Vagina (tissue), 2 donors: ENCODE data around the gene PODXL2. TPM values are rescaled to one million over a fixed set of nuclear protein-coding genes. Genes with fewer than 3 reads are reported as not detected.

Experiments used
- DNase-seq, 2 donors: peaks; one replicate each; pipeline ENCODE4 v3.0.0-alpha.2; 2017; ENCODE audit errors: extremely low spot score in 2 of 2
- H3K27ac ChIP-seq: fragments of 200-600 bp; sonication (generic); one replicate; pipeline ENCODE4 v1.5.1; 2019
- H3K27me3 ChIP-seq: fragments of 200-600 bp; sonication (generic); one replicate; pipeline ENCODE4 v1.5.1; 2019
- H3K36me3 ChIP-seq, 2 donors: fragments of 200-600 bp; sonication (generic); one replicate each; pipeline ENCODE4 v1.5.1; 2017 to 2019
- H3K4me1 ChIP-seq: fragments of 200-600 bp; sonication (generic); one replicate; pipeline ENCODE4 v1.5.1; 2019
- H3K4me3 ChIP-seq, 2 donors: fragments of 200-600 bp; sonication (generic); 1 replicate in 1 of 2; 2 replicates in 1 of 2; pipeline ENCODE4 v1.5.1; 2016 to 2019
- H3K9me3 ChIP-seq: fragments of 200-600 bp; sonication (generic); one replicate; pipeline ENCODE4 v1.5.1; 2019
- CTCF ChIP-seq, 3 experiments: fragments of 450-650 bp in 2 of 3; fragments of 200-600 bp in 1 of 3; sonication (generic) in 1 of 3; IDR thresholded peaks; one replicate each; pipeline ENCODE4 v1.5.1; 2017 to 2019; ENCODE audit warnings: antibody characterized with exemption in 3 of 3, mild to moderate bottlenecking in 2 of 3, moderate library complexity in 2 of 3
- POLR2A ChIP-seq, 2 donors: fragments of 450-650 bp; IDR thresholded peaks; one replicate each; pipeline ENCODE4 v1.6.1; 2017; ENCODE audit warnings: antibody characterized with exemption in 2 of 2, mild to moderate bottlenecking in 2 of 2, moderate library complexity in 2 of 2
- POLR2AphosphoS5 ChIP-seq, 2 donors: sonication (generic); formaldehyde crosslinking; IDR thresholded peaks; one replicate each; pipeline ENCODE4 v1.9.0; 2017; ENCODE audit warnings: antibody characterized with exemption in 2 of 2, mild to moderate bottlenecking in 2 of 2, low read depth in 1 of 2; ENCODE audit not compliant: insufficient read depth in 1 of 2
- intact Hi-C: fragments of 100-400 bp; cut with DNase I; formaldehyde crosslinking; loops from one replicate; pipeline ENCODE4 v1.15.1; 2023
- total RNA-seq: library from RNA; depleted of rRNA; stranded (reverse); fragments of >200 nt; gene quantifications from one replicate; pipeline ENCODE4 v1.2.3, GENCODE V29; 2016

Gene PODXL2
- total RNA-seq, 1 donor from 2014 or later = 2.9 TPM

- Histone ChIP-seq H3K4me1 (peaks cover 38% of the 10 kb centered on the region), H3K27me3 (no peaks in the 10 kb centered on the region), H3K4me3 (no peak overlapping the region), H3K36me3 (no peaks in the 10 kb centered on the region), H3K27ac (no peak overlapping the region), H3K9me3 (no peaks in the 10 kb centered on the region)
- intact Hi-C loops = no loop called here
- no peak for DNase-seq
- TF ChIP-seq CTCF (IDR thresholded peaks at IDR 0.05) (no peak), POLR2A (IDR thresholded peaks at IDR 0.05) (no peak), POLR2AphosphoS5 (IDR thresholded peaks at IDR 0.05; ENCODE audit: insufficient read depth in 1 of 2, low read depth in 1 of 2) (no peak)
Measured at GRCh38 chr3:127670761-127671522, 42.0 kb downstream of the PODXL2 start.

GRCh38 chr3:127671523-127672428 lies 42.8 kb downstream of the PODXL2 start:
- TF ChIP-seq POLR2AphosphoS5 (IDR thresholded peaks at IDR 0.05; ENCODE audit: insufficient read depth in 1 of 2, low read depth in 1 of 2) (no peak), POLR2A (IDR thresholded peaks at IDR 0.05) (no peak), CTCF (IDR thresholded peaks at IDR 0.05) (no peak)
- Histone ChIP-seq H3K27ac (peak overlapping the region; percentile 91), H3K9me3 (no peaks in the 10 kb centered on the region), H3K4me3 (peak overlapping the region; percentile 63 to 91), H3K4me1 (peaks cover 43% of the 10 kb centered on the region), H3K36me3 (no peaks in the 10 kb centered on the region), H3K27me3 (no peaks in the 10 kb centered on the region)
- no peak for DNase-seq
- intact Hi-C loops = no loop called here

GRCh38 chr3:127672429-127673190 lies 43.6 kb downstream of the PODXL2 start, which contains the start of gene ABTB1:
Gene ABTB1 (plus strand): TSS chr3:127672952. CDS start chr3:127673026, 74 bp downstream.
- DNase-seq = no peak
- H3K4me1 ChIP-seq = peaks cover 43% of the 10 kb centered on the region
- H3K9me3 ChIP-seq = no peaks in the 10 kb centered on the region
- H3K36me3 ChIP-seq = peaks cover 0 to 6% of the 10 kb centered on the region in 2 donors
- intact Hi-C loops = no loop called here
- H3K27me3 ChIP-seq = no peaks in the 10 kb centered on the region
- TF ChIP-seq POLR2AphosphoS5 (IDR thresholded peaks at IDR 0.05; ENCODE audit: insufficient read depth in 1 of 2, low read depth in 1 of 2) (peak in 1 of 2 donors; percentile 90), CTCF (IDR thresholded peaks at IDR 0.05) (no peak), POLR2A (IDR thresholded peaks at IDR 0.05) (peak in 1 of 2 donors; percentile 77)
- peak within 1 kb of the TSS; percentile 63 to 91 for H3K4me3 ChIP-seq
- peak within 1 kb of the TSS; percentile 91 for H3K27ac ChIP-seq

- TF ChIP-seq POLR2AphosphoS5 (IDR thresholded peaks at IDR 0.05; ENCODE audit: insufficient read depth in 1 of 2, low read depth in 1 of 2) (peak in 1 of 2 donors; percentile 21), POLR2A (IDR thresholded peaks at IDR 0.05) (no peak)
- H3K9me3 ChIP-seq = no peaks in the 10 kb centered on the region
- peaks cover 0 to 10% of the 10 kb centered on the region in 2 donors for H3K36me3 ChIP-seq
- DNase-seq = no peak
- peak overlapping the region; percentile 76 for H3K27ac ChIP-seq
- peak overlapping the region; percentile 63 to 91 for H3K4me3 ChIP-seq
- intact Hi-C loops = no loop called here
- H3K4me1 ChIP-seq = peaks cover 43% of the 10 kb centered on the region
- no peaks in the 10 kb centered on the region for H3K27me3 ChIP-seq
Measured at GRCh38 chr3:127673191-127674100, 44.5 kb downstream of the PODXL2 start.
